Esophagus squamous epithelium (tissue), 5 donors: ENCODE data around the gene POLR3F. TPM values are rescaled to one million over a fixed set of nuclear protein-coding genes. Genes with fewer than 3 reads are reported as not detected.

ENCODE experiments used
- DNase-seq: peaks from one replicate; lab custom pipeline; 2025; lab: John Stamatoyannopoulos, UW
- H3K27ac ChIP-seq, 4 donors: fragments of 200-600 bp; sonication (generic); one replicate each; pipeline ENCODE4 v1.5.1; 2016 to 2019; ENCODE audit warnings: mild to moderate bottlenecking in 1 of 4
- H3K27me3 ChIP-seq, 4 donors: fragments of 200-600 bp; sonication (generic); 1 replicate in 3 of 4; 2 replicates in 1 of 4; pipeline versions ENCODE4 v1.5.1 to v1.6.0; 2017 to 2021; ENCODE audit warnings: antibody characterized with exemption in 1 of 4
- H3K36me3 ChIP-seq, 3 donors: fragments of 200-600 bp; sonication (generic); one replicate each; pipeline ENCODE4 v1.5.1; 2016 to 2019
- H3K4me1 ChIP-seq, 3 donors: fragments of 200-600 bp; sonication (generic); one replicate each; pipeline ENCODE4 v1.5.1; 2017 to 2019
- H3K4me3 ChIP-seq, 4 donors: fragments of 200-600 bp; sonication (generic); 1 replicate in 3 of 4; 2 replicates in 1 of 4; pipeline ENCODE4 v1.5.1; 2016 to 2019; ENCODE audit warnings: mild to moderate bottlenecking in 2 of 4, moderate library complexity in 1 of 4
- H3K9me3 ChIP-seq, 3 donors: fragments of 200-600 bp; sonication (generic); one replicate each; pipeline ENCODE4 v1.5.1; 2016 to 2019
- POLR2A ChIP-seq, 4 donors: fragments of 450-650 bp; IDR thresholded peaks; one replicate each; pipeline ENCODE4 v1.6.1; 2017; ENCODE audit warnings: antibody characterized with exemption in 4 of 4, mild to moderate bottlenecking in 4 of 4, moderate library complexity in 3 of 4
- WGBS, 2 donors: methylation state at CpG; one replicate each; pipeline ENCODE4 v1.1.5; 2018; 5-methylcytosine and 5-hydroxymethylcytosine counted together
- intact Hi-C: fragments of 100-400 bp; cut with DNase I; formaldehyde crosslinking; loops from one replicate; pipeline ENCODE4 v1.15.0; 2022
- total RNA-seq, 4 donors: library from RNA; depleted of rRNA; stranded (reverse); fragments of >200 nt; gene quantifications; one replicate each; pipeline ENCODE4 v1.1.0, GENCODE V29; 2016
- TF ChIP-seq, protein P1 (sequence below), 6 experiments: fragments of 450-650 bp in 4 of 6; fragments of 200-600 bp in 2 of 6; sonication (generic) in 2 of 6; IDR thresholded peaks; one replicate each; pipeline ENCODE4 v1.5.1; 2016 to 2019; ENCODE audit warnings: antibody characterized with exemption in 6 of 6, mild to moderate bottlenecking in 4 of 6, moderate library complexity in 4 of 6
- donor health status: DM: yes; HTN: yes; CAD: no.

Gene POLR3F
- total RNA-seq, 4 donors from 2014 or later = 5.1 to 9.2 (median 6.9) TPM

GRCh38 chr20:18430172-18430826 is 36.9 kb upstream of the POLR3F start:
- Histone ChIP-seq H3K36me3 (no peaks in the 10 kb centered on the region), H3K9me3 (no peaks in the 10 kb centered on the region), H3K4me1 (peaks cover 0 to 12% (median 4%) of the 10 kb centered on the region in 3 donors), H3K27ac (no peak overlapping the region), H3K4me3 (no peak overlapping the region), H3K27me3 (no peaks in the 10 kb centered on the region)
- 86 to 92% methylated on average over 9 of the region's 9 CpGs for WGBS, 2 donors
- TF ChIP-seq POLR2A (IDR thresholded peaks at IDR 0.05) = no peak
- TF ChIP-seq, protein P1, sequence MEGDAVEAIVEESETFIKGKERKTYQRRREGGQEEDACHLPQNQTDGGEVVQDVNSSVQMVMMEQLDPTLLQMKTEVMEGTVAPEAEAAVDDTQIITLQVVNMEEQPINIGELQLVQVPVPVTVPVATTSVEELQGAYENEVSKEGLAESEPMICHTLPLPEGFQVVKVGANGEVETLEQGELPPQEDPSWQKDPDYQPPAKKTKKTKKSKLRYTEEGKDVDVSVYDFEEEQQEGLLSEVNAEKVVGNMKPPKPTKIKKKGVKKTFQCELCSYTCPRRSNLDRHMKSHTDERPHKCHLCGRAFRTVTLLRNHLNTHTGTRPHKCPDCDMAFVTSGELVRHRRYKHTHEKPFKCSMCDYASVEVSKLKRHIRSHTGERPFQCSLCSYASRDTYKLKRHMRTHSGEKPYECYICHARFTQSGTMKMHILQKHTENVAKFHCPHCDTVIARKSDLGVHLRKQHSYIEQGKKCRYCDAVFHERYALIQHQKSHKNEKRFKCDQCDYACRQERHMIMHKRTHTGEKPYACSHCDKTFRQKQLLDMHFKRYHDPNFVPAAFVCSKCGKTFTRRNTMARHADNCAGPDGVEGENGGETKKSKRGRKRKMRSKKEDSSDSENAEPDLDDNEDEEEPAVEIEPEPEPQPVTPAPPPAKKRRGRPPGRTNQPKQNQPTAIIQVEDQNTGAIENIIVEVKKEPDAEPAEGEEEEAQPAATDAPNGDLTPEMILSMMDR (IDR thresholded peaks at IDR 0.05) = no peak
- DNase-seq = no peak
- intact Hi-C loops = no loop called here

- H3K4me3 ChIP-seq = no peak overlapping the region
- TF ChIP-seq POLR2A (IDR thresholded peaks at IDR 0.05) = no peak
- TF ChIP-seq, protein P1 (IDR thresholded peaks at IDR 0.05) = no peak
- intact Hi-C loops = no loop called here
- no peak for DNase-seq
- no peaks in the 10 kb centered on the region for H3K27me3 ChIP-seq
- H3K27ac ChIP-seq = no peak overlapping the region
- H3K9me3 ChIP-seq = no peaks in the 10 kb centered on the region
- H3K4me1 ChIP-seq = peaks cover 0 to 12% (median 4%) of the 10 kb centered on the region in 3 donors
- whole genome bisulfite sequencing, 2 donors = 86 to 92% methylated on average over 6 of the region's 6 CpGs
- no peaks in the 10 kb centered on the region for H3K36me3 ChIP-seq
Observed at GRCh38 chr20:18431206-18431605, 36.0 kb upstream of the POLR3F start.

- WGBS, 2 donors = 67 to 80% methylated on average over 2 of the region's 2 CpGs
- Histone ChIP-seq H3K27me3 (no peaks in the 10 kb centered on the region), H3K4me1 (no peaks in the 10 kb centered on the region), H3K9me3 (no peaks in the 10 kb centered on the region), H3K27ac (no peak overlapping the region), H3K4me3 (no peak overlapping the region), H3K36me3 (no peaks in the 10 kb centered on the region)
- intact Hi-C loops = no loop called here
- DNase-seq = no peak
- TF ChIP-seq POLR2A (IDR thresholded peaks at IDR 0.05) = no peak
- TF ChIP-seq, protein P1 (IDR thresholded peaks at IDR 0.05) = no peak
Observed at GRCh38 chr20:18436847-18437246, 30.3 kb upstream of the POLR3F start.

DNA sequence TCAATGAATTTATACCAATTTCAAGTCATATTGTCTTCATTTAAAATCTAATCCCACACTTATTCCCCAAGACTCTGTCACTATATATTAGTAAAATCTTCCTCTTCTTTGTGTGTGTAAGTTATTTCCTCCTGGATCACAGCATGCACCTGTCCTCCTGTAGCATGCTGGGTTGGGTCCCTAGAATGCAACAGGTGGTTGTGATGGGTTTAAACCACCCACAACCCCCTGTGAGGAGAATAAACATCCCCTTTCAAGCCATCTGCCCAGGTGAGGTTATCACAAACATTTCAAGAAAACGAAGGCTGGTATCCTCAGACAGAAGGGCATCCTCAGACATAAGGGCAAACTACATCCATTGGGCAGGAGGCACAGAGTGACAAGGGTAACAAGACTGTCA is 26.8 kb upstream of the POLR3F start:
- DNase-seq = no peak
- 0 to 14% methylated on average over 1 of the region's 1 CpG for WGBS, 2 donors
- Histone ChIP-seq H3K27me3 (no peaks in the 10 kb centered on the region), H3K4me1 (no peaks in the 10 kb centered on the region), H3K27ac (no peak overlapping the region), H3K4me3 (no peak overlapping the region), H3K36me3 (no peaks in the 10 kb centered on the region), H3K9me3 (no peaks in the 10 kb centered on the region)
- TF ChIP-seq, protein P1 (IDR thresholded peaks at IDR 0.05) = no peak
- TF ChIP-seq POLR2A (IDR thresholded peaks at IDR 0.05) = no peak
- intact Hi-C loops = no loop called here

DNA sequence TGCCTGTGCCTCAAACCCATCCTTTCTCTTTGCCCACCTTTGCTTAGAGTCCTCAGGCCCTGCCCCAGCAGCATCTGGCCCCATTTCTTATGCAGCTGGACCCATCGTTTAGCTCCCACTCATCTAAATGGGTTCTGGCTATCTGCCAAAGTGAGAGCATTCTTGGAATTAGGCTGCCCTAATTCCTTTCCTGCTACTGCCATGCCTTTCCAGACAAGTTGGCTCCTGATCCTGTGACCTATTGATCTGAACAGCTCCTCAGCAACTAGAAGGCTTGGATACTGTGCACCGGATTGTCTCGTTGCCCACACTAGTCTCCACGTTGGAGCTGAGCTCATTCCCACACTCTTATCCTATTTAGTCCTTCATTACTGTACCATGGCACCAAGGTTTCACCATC is 23.3 kb upstream of the POLR3F start:
- Histone ChIP-seq H3K4me1 (no peaks in the 10 kb centered on the region), H3K36me3 (no peaks in the 10 kb centered on the region), H3K27ac (no peak overlapping the region), H3K9me3 (no peaks in the 10 kb centered on the region), H3K27me3 (no peaks in the 10 kb centered on the region), H3K4me3 (no peak overlapping the region)
- intact Hi-C loops = no loop called here
- WGBS, 2 donors = 49 to 61% methylated on average over 4 of the region's 4 CpGs
- TF ChIP-seq, protein P1 (IDR thresholded peaks at IDR 0.05) = no peak
- TF ChIP-seq POLR2A (IDR thresholded peaks at IDR 0.05) = no peak
- DNase-seq = no peak
